ENCODE results near the gene RCVRN. TPM values are rescaled to one million over a fixed set of nuclear protein-coding genes. Genes with fewer than 3 reads are reported as not detected.

Gene RCVRN
- total RNA-seq, 3 donors from 2014 or later (not counting 1 experiment from before 2014, with no cell fraction given): 0.86 to 2.0 (median 1.7) TPM

GRCh38 chr17:9944704-9945103 lies 39.6 kb upstream of the RCVRN start:
- H3K36me3 ChIP-seq (ENCODE audit: control insufficient read depth, insufficient read depth, low read length): peaks cover 52% of the 10 kb centered on the region
- no peak for ATAC-seq
- no peak for TF ChIP-seq CTCF (IDR thresholded peaks at IDR 0.05)
- no peaks in the 10 kb centered on the region for H3K4me1 ChIP-seq (ENCODE audit: control insufficient read depth, insufficient read depth, low read length)
- Mint-ChIP-seq H3K9me3 (no peaks in the 10 kb centered on the region), H3K36me3 (no peaks in the 10 kb centered on the region), H3K27ac (no peak overlapping the region), H3K4me3 (no peak overlapping the region), H3K4me1 (no peaks in the 10 kb centered on the region), H3K27me3 (ENCODE audit: low read depth in 2 of 2) (no peaks in the 10 kb centered on the region)
- H3K27ac ChIP-seq (ENCODE audit: low read length): no peak overlapping the region
- H3K9me3 ChIP-seq (ENCODE audit: control insufficient read depth, insufficient read depth, low read length): no peaks in the 10 kb centered on the region
- no peak for DNase-seq
- 94% methylated on average over 7 of the region's 7 CpGs for WGBS (ENCODE audit: insufficient coverage)
- H3K4me3 ChIP-seq (ENCODE audit: low read length): no peak overlapping the region
- no peaks in the 10 kb centered on the region for H3K27me3 ChIP-seq (ENCODE audit: control insufficient read depth, insufficient read depth, low read length)
- intact Hi-C loops (cut with micrococcal nuclease): no loop called here

- H3K9me3 Mint-ChIP-seq: no peaks in the 10 kb centered on the region
- H3K4me1 Mint-ChIP-seq: no peaks in the 10 kb centered on the region
- H3K27me3 Mint-ChIP-seq (ENCODE audit: low read depth in 2 of 2): no peaks in the 10 kb centered on the region
- TF ChIP-seq CTCF (IDR thresholded peaks at IDR 0.05): no peak
- Histone ChIP-seq H3K27ac (ENCODE audit: low read length) (no peak overlapping the region), H3K4me3 (ENCODE audit: low read length) (no peak overlapping the region), H3K9me3 (ENCODE audit: control insufficient read depth, insufficient read depth, low read length) (no peaks in the 10 kb centered on the region), H3K4me1 (ENCODE audit: control insufficient read depth, insufficient read depth, low read length) (no peaks in the 10 kb centered on the region), H3K36me3 (ENCODE audit: control insufficient read depth, insufficient read depth, low read length) (peaks cover 62% of the 10 kb centered on the region), H3K27me3 (ENCODE audit: control insufficient read depth, insufficient read depth, low read length) (no peaks in the 10 kb centered on the region)
- DNase-seq: no peak
- intact Hi-C loops (cut with micrococcal nuclease): no loop called here
- WGBS (ENCODE audit: insufficient coverage): 95% methylated on average over 9 of the region's 9 CpGs
- no peak overlapping the region for H3K4me3 Mint-ChIP-seq
- H3K27ac Mint-ChIP-seq: peak overlapping the region in 1 of 2 donors; percentile 25
- no peaks in the 10 kb centered on the region for H3K36me3 Mint-ChIP-seq
- no peak for ATAC-seq
Measured at GRCh38 chr17:9943343-9943742, 38.3 kb upstream of the RCVRN start.

- no peak overlapping the region for H3K4me3 Mint-ChIP-seq
- Histone ChIP-seq H3K36me3 (ENCODE audit: control insufficient read depth, insufficient read depth, low read length) (peaks cover 62% of the 10 kb centered on the region), H3K9me3 (ENCODE audit: control insufficient read depth, insufficient read depth, low read length) (no peaks in the 10 kb centered on the region), H3K4me1 (ENCODE audit: control insufficient read depth, insufficient read depth, low read length) (no peaks in the 10 kb centered on the region), H3K27ac (ENCODE audit: low read length) (no peak overlapping the region), H3K4me3 (ENCODE audit: low read length) (no peak overlapping the region), H3K27me3 (ENCODE audit: control insufficient read depth, insufficient read depth, low read length) (no peaks in the 10 kb centered on the region)
- DNase-seq (no peak), ATAC-seq (no peak)
- H3K27ac Mint-ChIP-seq: no peak overlapping the region
- no peaks in the 10 kb centered on the region for H3K4me1 Mint-ChIP-seq
- intact Hi-C loops (cut with micrococcal nuclease): no loop called here
- WGBS (ENCODE audit: insufficient coverage): 69% methylated on average over 13 of the region's 13 CpGs
- no peak for TF ChIP-seq CTCF (IDR thresholded peaks at IDR 0.05)
- H3K27me3 Mint-ChIP-seq (ENCODE audit: low read depth in 2 of 2): no peaks in the 10 kb centered on the region
- H3K36me3 Mint-ChIP-seq: no peaks in the 10 kb centered on the region
- no peaks in the 10 kb centered on the region for H3K9me3 Mint-ChIP-seq
Measured at GRCh38 chr17:9942885-9943284, 37.8 kb upstream of the RCVRN start.

GRCh38 chr17:9941305-9941704 lies 36.2 kb upstream of the RCVRN start:
- intact Hi-C loops (cut with micrococcal nuclease): no loop called here
- DNase-seq (no peak), ATAC-seq (no peak)
- no peak overlapping the region for H3K4me3 Mint-ChIP-seq
- H3K27me3 Mint-ChIP-seq (ENCODE audit: low read depth in 2 of 2): no peaks in the 10 kb centered on the region
- WGBS (ENCODE audit: insufficient coverage): 97% methylated on average over 13 of the region's 13 CpGs
- no peak overlapping the region for H3K4me3 ChIP-seq (ENCODE audit: low read length)
- no peak for TF ChIP-seq CTCF (IDR thresholded peaks at IDR 0.05)
- no peaks in the 10 kb centered on the region for H3K9me3 Mint-ChIP-seq
- H3K4me1 ChIP-seq (ENCODE audit: control insufficient read depth, insufficient read depth, low read length): no peaks in the 10 kb centered on the region
- H3K36me3 ChIP-seq (ENCODE audit: control insufficient read depth, insufficient read depth, low read length): peaks cover 64% of the 10 kb centered on the region
- H3K27me3 ChIP-seq (ENCODE audit: control insufficient read depth, insufficient read depth, low read length): no peaks in the 10 kb centered on the region
- no peak overlapping the region for H3K27ac ChIP-seq (ENCODE audit: low read length)
- H3K9me3 ChIP-seq (ENCODE audit: control insufficient read depth, insufficient read depth, low read length): no peaks in the 10 kb centered on the region
- H3K27ac Mint-ChIP-seq: no peak overlapping the region
- H3K36me3 Mint-ChIP-seq: no peaks in the 10 kb centered on the region
- no peaks in the 10 kb centered on the region for H3K4me1 Mint-ChIP-seq
